ENCODE results near the gene USP54. TPM values are rescaled to one million over a fixed set of nuclear protein-coding genes. Genes with fewer than 3 reads are reported as not detected.

USP54 gene
- total RNA-seq, 1 experiment from 2014 or later = 35.9 TPM

- ChIA-PET CTCF (no interaction called here), POLR2A (ENCODE audit: low non-redundant PET) (no interaction called here)
- TF ChIP-seq, protein P1, sequence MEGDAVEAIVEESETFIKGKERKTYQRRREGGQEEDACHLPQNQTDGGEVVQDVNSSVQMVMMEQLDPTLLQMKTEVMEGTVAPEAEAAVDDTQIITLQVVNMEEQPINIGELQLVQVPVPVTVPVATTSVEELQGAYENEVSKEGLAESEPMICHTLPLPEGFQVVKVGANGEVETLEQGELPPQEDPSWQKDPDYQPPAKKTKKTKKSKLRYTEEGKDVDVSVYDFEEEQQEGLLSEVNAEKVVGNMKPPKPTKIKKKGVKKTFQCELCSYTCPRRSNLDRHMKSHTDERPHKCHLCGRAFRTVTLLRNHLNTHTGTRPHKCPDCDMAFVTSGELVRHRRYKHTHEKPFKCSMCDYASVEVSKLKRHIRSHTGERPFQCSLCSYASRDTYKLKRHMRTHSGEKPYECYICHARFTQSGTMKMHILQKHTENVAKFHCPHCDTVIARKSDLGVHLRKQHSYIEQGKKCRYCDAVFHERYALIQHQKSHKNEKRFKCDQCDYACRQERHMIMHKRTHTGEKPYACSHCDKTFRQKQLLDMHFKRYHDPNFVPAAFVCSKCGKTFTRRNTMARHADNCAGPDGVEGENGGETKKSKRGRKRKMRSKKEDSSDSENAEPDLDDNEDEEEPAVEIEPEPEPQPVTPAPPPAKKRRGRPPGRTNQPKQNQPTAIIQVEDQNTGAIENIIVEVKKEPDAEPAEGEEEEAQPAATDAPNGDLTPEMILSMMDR (conservative IDR thresholded peaks at IDR 0.05; ENCODE audit: low read depth, low read length) = no peak
- no peak for TF ChIP-seq EZH2 (IDR thresholded peaks at IDR 0.05; ENCODE audit: borderline replicate concordance, low read depth, low read length, poor library complexity, severe bottlenecking)
- Histone ChIP-seq H3K9me3 (ENCODE audit: low read depth, low read length, poor library complexity, severe bottlenecking) (no peaks in the 10 kb centered on the region), H3K4me3 (ENCODE audit: low read depth, low read length, poor library complexity, severe bottlenecking) (no peak overlapping the region), H3K27ac (ENCODE audit: low read depth, low read length, poor library complexity, severe bottlenecking) (no peak overlapping the region), H3K27me3 (replicated peaks; ENCODE audit: insufficient read depth, low read depth, low read length, poor library complexity) (no peaks in the 10 kb centered on the region), H3K36me3 (ENCODE audit: insufficient read depth, low read length, poor library complexity, severe bottlenecking) (no peaks in the 10 kb centered on the region), H3K4me1 (ENCODE audit: insufficient read depth, low read length, poor library complexity, severe bottlenecking) (no peaks in the 10 kb centered on the region)
- no TSS peak for BruUV-seq (replicated peaks)
- DNase-seq (ENCODE audit: low spot score) = no peak
- intact Hi-C loops (cut with micrococcal nuclease; ENCODE audit: unreplicated experiment) = no loop called here
Observed at GRCh38 chr10:73561192-73561591, 29.9 kb downstream of the USP54 start.

- no TSS peak for BruUV-seq (replicated peaks)
- no peak overlapping the region for H3K4me3 ChIP-seq (ENCODE audit: low read depth, low read length, poor library complexity, severe bottlenecking)
- H3K27ac ChIP-seq (ENCODE audit: low read depth, low read length, poor library complexity, severe bottlenecking) = no peak overlapping the region
- H3K4me1 ChIP-seq (ENCODE audit: insufficient read depth, low read length, poor library complexity, severe bottlenecking) = no peaks in the 10 kb centered on the region
- no peak for TF ChIP-seq EZH2 (IDR thresholded peaks at IDR 0.05; ENCODE audit: borderline replicate concordance, low read depth, low read length, poor library complexity, severe bottlenecking)
- TF ChIP-seq, protein P1 (conservative IDR thresholded peaks at IDR 0.05; ENCODE audit: low read depth, low read length) = no peak
- POLR2A ChIA-PET (ENCODE audit: low non-redundant PET) = no interaction called here
- no peaks in the 10 kb centered on the region for H3K27me3 ChIP-seq (replicated peaks; ENCODE audit: insufficient read depth, low read depth, low read length, poor library complexity)
- DNase-seq (ENCODE audit: low spot score) = no peak
- H3K9me3 ChIP-seq (ENCODE audit: low read depth, low read length, poor library complexity, severe bottlenecking) = no peaks in the 10 kb centered on the region
- intact Hi-C loops (cut with micrococcal nuclease; ENCODE audit: unreplicated experiment) = no loop called here
- no peaks in the 10 kb centered on the region for H3K36me3 ChIP-seq (ENCODE audit: insufficient read depth, low read length, poor library complexity, severe bottlenecking)
- CTCF ChIA-PET = no interaction called here
Observed at GRCh38 chr10:73559590-73559989, 31.6 kb downstream of the USP54 start.

- no TSS peak for BruUV-seq (replicated peaks)
- no peak overlapping the region for H3K27ac ChIP-seq (ENCODE audit: low read depth, low read length, poor library complexity, severe bottlenecking)
- intact Hi-C loops (cut with micrococcal nuclease; ENCODE audit: unreplicated experiment) = no loop called here
- DNase-seq (ENCODE audit: low spot score) = no peak
- no peak overlapping the region for H3K4me3 ChIP-seq (ENCODE audit: low read depth, low read length, poor library complexity, severe bottlenecking)
- ChIA-PET CTCF (no interaction called here), POLR2A (ENCODE audit: low non-redundant PET) (no interaction called here)
- no peaks in the 10 kb centered on the region for H3K36me3 ChIP-seq (ENCODE audit: insufficient read depth, low read length, poor library complexity, severe bottlenecking)
- H3K27me3 ChIP-seq (replicated peaks; ENCODE audit: insufficient read depth, low read depth, low read length, poor library complexity) = no peaks in the 10 kb centered on the region
- H3K4me1 ChIP-seq (ENCODE audit: insufficient read depth, low read length, poor library complexity, severe bottlenecking) = no peaks in the 10 kb centered on the region
- TF ChIP-seq, protein P1 (conservative IDR thresholded peaks at IDR 0.05; ENCODE audit: low read depth, low read length) = no peak
- TF ChIP-seq EZH2 (IDR thresholded peaks at IDR 0.05; ENCODE audit: borderline replicate concordance, low read depth, low read length, poor library complexity, severe bottlenecking) = no peak
- no peaks in the 10 kb centered on the region for H3K9me3 ChIP-seq (ENCODE audit: low read depth, low read length, poor library complexity, severe bottlenecking)
Observed at GRCh38 chr10:73556855-73557254, 34.3 kb downstream of the USP54 start.

All from A673 (cell line).